Measurements from ENCODE around the gene MED15.

- TF ChIP-seq ESRRA (IDR thresholded peaks at IDR 0.05; ENCODE audit: borderline replicate concordance, low read length) (no peak), PBX3 (IDR thresholded peaks at IDR 0.05) (no peak)
Measured at GRCh38 chr22:20545681-20546521, 38.5 kb downstream of the MED15 start.

Data from A549 (cell line).